ENCODE results near the gene PRSS2.

- TF ChIP-seq EZH2 (IDR thresholded peaks at IDR 0.05; ENCODE audit: borderline replicate concordance, low read depth, low read length, severe bottlenecking) (no peak), POLR2A (IDR thresholded peaks at IDR 0.05; ENCODE audit: low read depth, low read length) (no peak), CTCF (IDR thresholded peaks at IDR 0.05; ENCODE audit: extremely low read depth in 1 of 2, insufficient read depth in 1 of 2, low read depth in 1 of 2, low read length in 2 of 2) (no peak)
Observed at GRCh38 chr7:142733271-142733670, 37.5 kb upstream of the PRSS2 start.
